ENCODE results near the gene RBM26. TPM values are rescaled to one million over a fixed set of nuclear protein-coding genes. Genes with fewer than 3 reads are reported as not detected.

Gene RBM26
- total and polyA plus RNA-seq, 4 donors = 6.4 to 18.4 (median 12.3) TPM

DNA sequence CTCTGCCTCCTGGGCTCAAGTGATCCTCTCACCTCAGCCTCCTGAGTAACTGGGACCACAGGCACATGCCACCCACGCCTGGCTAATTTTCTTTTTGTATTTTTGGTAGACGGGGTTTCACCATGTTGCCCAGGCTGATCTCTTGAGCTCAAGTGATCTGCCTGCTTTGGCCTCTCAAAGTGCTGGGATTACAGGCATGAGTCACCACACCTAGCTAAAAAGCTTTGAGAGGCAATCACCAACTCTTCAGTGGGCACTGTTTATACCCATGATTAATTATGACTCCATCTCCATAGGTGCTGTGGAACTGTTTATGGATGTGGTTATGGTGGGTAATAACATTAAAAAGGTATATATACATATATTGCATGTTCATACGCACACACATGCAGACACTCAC is 7.5 kb upstream of the RBM26 start:
- Histone ChIP-seq H3K4me3 (ENCODE audit: low read depth in 1 of 3, low read length in 3 of 3) (no peak overlapping the region), H3K27ac (ENCODE audit: low read depth in 1 of 2, low read length in 2 of 2) (no peak overlapping the region), H3K9ac (ENCODE audit: low read depth in 1 of 2, low read length in 2 of 2) (no peak overlapping the region), H3K9me3 (ENCODE audit: control insufficient read depth in 4 of 4, low read length in 3 of 4) (no peaks in the 10 kb centered on the region), H3K27me3 (ENCODE audit: control insufficient read depth in 4 of 4, insufficient read depth in 4 of 4, low read length in 3 of 4) (no peaks in the 10 kb centered on the region), H3K36me3 (ENCODE audit: control insufficient read depth in 4 of 4, insufficient read depth in 3 of 4, low read depth in 1 of 4, low read length in 3 of 4) (peaks cover 0 to 5% (median 0%) of the 10 kb centered on the region in 4 donors), H3K4me1 (ENCODE audit: control insufficient read depth in 4 of 4, insufficient read depth in 4 of 4, low read length in 3 of 4) (peaks cover 0 to 5% (median 4%) of the 10 kb centered on the region in 4 donors)
- no peak for DNase-seq (ENCODE audit: low spot score)
- TF ChIP-seq HNF4G (IDR thresholded peaks at IDR 0.05) (no peak), EGR1 (IDR thresholded peaks at IDR 0.05; ENCODE audit: low read depth in 2 of 2) (no peak), MAX (IDR thresholded peaks at IDR 0.05) (no peak), GABPA (IDR thresholded peaks at IDR 0.05 in 1 of 2, conservative IDR thresholded peaks at IDR 0.05 in 1 of 2) (no peak)
- WGBS = 82% methylated on average over 3 of the region's 3 CpGs

DNA sequence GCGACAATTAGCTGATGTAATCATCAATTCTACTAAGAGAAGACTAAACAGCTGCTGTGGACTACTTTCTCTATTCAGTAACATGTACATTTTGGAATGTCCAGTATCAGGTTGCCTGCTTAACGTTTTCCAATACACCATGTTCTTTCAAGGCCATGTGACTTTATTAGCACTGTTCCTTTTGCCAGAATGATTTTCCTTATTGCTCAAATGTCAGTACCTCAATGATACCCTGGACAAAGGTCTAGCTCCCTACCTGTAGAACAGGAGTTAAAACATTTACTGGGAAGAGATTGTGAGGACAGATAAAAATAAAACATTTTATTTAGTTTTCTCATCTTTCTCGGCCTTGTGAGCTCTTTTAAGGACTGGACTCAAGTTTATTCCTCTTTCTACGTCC is 3.8 kb upstream of the RBM26 start:
- H3K36me3 ChIP-seq (ENCODE audit: control insufficient read depth in 4 of 4, insufficient read depth in 3 of 4, low read depth in 1 of 4, low read length in 3 of 4) = peaks cover 0 to 5% (median 0%) of the 10 kb centered on the region in 4 donors
- peaks cover 0 to 25% (median 11%) of the 10 kb centered on the region in 4 donors for H3K4me1 ChIP-seq (ENCODE audit: control insufficient read depth in 4 of 4, insufficient read depth in 4 of 4, low read length in 3 of 4)
- no peak overlapping the region for H3K9ac ChIP-seq (ENCODE audit: low read depth in 1 of 2, low read length in 2 of 2)
- H3K27ac ChIP-seq (ENCODE audit: low read depth in 1 of 2, low read length in 2 of 2) = no peak overlapping the region
- no peaks in the 10 kb centered on the region for H3K27me3 ChIP-seq (ENCODE audit: control insufficient read depth in 4 of 4, insufficient read depth in 4 of 4, low read length in 3 of 4)
- WGBS = 64% methylated on average over 4 of the region's 4 CpGs
- DNase-seq (ENCODE audit: low spot score) = no peak
- no peaks in the 10 kb centered on the region for H3K9me3 ChIP-seq (ENCODE audit: control insufficient read depth in 4 of 4, low read length in 3 of 4)
- no peak overlapping the region for H3K4me3 ChIP-seq (ENCODE audit: low read depth in 1 of 3, low read length in 3 of 3)
- TF ChIP-seq YY1 (IDR thresholded peaks at IDR 0.05) (no peak), HNF4A (conservative IDR thresholded peaks at IDR 0.05) (no peak), MAX (IDR thresholded peaks at IDR 0.05) (no peak), NR2F2 (IDR thresholded peaks at IDR 0.05) (no peak), TAF1 (conservative IDR thresholded peaks at IDR 0.05) (no peak), JUND (IDR thresholded peaks at IDR 0.05) (no peak), GABPA (IDR thresholded peaks at IDR 0.05 in 1 of 2, conservative IDR thresholded peaks at IDR 0.05 in 1 of 2) (no peak), CTCF (IDR thresholded peaks at IDR 0.05; ENCODE audit: low read depth, low read length, missing input control) (no peak)
- TF ChIP-seq, protein P1, sequence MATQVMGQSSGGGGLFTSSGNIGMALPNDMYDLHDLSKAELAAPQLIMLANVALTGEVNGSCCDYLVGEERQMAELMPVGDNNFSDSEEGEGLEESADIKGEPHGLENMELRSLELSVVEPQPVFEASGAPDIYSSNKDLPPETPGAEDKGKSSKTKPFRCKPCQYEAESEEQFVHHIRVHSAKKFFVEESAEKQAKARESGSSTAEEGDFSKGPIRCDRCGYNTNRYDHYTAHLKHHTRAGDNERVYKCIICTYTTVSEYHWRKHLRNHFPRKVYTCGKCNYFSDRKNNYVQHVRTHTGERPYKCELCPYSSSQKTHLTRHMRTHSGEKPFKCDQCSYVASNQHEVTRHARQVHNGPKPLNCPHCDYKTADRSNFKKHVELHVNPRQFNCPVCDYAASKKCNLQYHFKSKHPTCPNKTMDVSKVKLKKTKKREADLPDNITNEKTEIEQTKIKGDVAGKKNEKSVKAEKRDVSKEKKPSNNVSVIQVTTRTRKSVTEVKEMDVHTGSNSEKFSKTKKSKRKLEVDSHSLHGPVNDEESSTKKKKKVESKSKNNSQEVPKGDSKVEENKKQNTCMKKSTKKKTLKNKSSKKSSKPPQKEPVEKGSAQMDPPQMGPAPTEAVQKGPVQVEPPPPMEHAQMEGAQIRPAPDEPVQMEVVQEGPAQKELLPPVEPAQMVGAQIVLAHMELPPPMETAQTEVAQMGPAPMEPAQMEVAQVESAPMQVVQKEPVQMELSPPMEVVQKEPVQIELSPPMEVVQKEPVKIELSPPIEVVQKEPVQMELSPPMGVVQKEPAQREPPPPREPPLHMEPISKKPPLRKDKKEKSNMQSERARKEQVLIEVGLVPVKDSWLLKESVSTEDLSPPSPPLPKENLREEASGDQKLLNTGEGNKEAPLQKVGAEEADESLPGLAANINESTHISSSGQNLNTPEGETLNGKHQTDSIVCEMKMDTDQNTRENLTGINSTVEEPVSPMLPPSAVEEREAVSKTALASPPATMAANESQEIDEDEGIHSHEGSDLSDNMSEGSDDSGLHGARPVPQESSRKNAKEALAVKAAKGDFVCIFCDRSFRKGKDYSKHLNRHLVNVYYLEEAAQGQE (IDR thresholded peaks at IDR 0.05) = no peak
